OCI-LY7 (cell line): ENCODE data around the gene PLCL1. TPM values are rescaled to one million over a fixed set of nuclear protein-coding genes. Genes with fewer than 3 reads are reported as not detected.

Source experiments
- BruUV-seq: library from RNA; stranded (reverse); fragments of 400-500 nt; replicated peaks from 2 replicates; lab custom pipeline; 2021; lab: Mats Ljungman, UMichigan
- CTCF ChIA-PET: fragments of 300-600 bp; sonication (Branson Sonifier 250); formaldehyde crosslinking; loops from one replicate; lab custom pipeline; 2022; ENCODE audit warnings: antibody characterized with exemption; ENCODE audit not compliant: unreplicated experiment; lab: Charles Lee
- POLR2A ChIA-PET: fragments of 300-600 bp; sonication (Branson Sonifier 250); formaldehyde crosslinking; loops from one replicate; lab custom pipeline; 2022; ENCODE audit warnings: antibody characterized with exemption; lab: Charles Lee
- DNase-seq: peaks from one replicate; pipeline ENCODE4 v3.0.0-alpha.2; 2015; ENCODE audit warnings: low spot score
- H2AFZ ChIP-seq: fragments of 200-600 bp; sonication (generic), shearing (Covaris generic); 2 replicates; pipeline ENCODE4 v1.6.1; 2014; ENCODE audit warnings: mild to moderate bottlenecking, antibody characterized with exemption, low read length, moderate library complexity
- H3K27ac ChIP-seq: fragments of 200-600 bp; sonication (generic); 2 replicates; pipeline ENCODE4 v1.5.1; 2014; ENCODE audit warnings: mixed run types, low read depth, mild to moderate bottlenecking, moderate library complexity, low read length, inconsistent platforms; ENCODE audit not compliant: poor library complexity, severe bottlenecking
- H3K36me3 ChIP-seq: fragments of 200-600 bp; sonication (generic); 2 replicates; pipeline ENCODE4 v1.6.1; 2014; ENCODE audit warnings: mild to moderate bottlenecking, antibody characterized with exemption, low read length, moderate library complexity, mixed read lengths; ENCODE audit not compliant: insufficient read depth
- H3K4me1 ChIP-seq: fragments of 200-600 bp; sonication (generic); 2 replicates; pipeline ENCODE4 v1.5.1; 2014; ENCODE audit warnings: mild to moderate bottlenecking, low read length; ENCODE audit not compliant: insufficient read depth, poor library complexity, severe bottlenecking
- H3K4me2 ChIP-seq: fragments of 200-600 bp; sonication (generic); 2 replicates; pipeline ENCODE4 v1.6.1; 2014; ENCODE audit warnings: mild to moderate bottlenecking, low read length
- H3K4me3 ChIP-seq: fragments of 200-600 bp; sonication (generic); 2 replicates; pipeline ENCODE4 v1.5.1; 2014; ENCODE audit warnings: mild to moderate bottlenecking, low read depth, low read length; ENCODE audit not compliant: poor library complexity, severe bottlenecking
- H3K79me2 ChIP-seq: fragments of 200-600 bp; sonication (generic); 2 replicates; pipeline ENCODE4 v1.6.1; 2016; ENCODE audit warnings: low read depth, mild to moderate bottlenecking, low read length, moderate library complexity, mixed read lengths; ENCODE audit not compliant: insufficient read depth
- H3K9me2 ChIP-seq: fragments of 200-600 bp; sonication (generic); 2 replicates; pipeline ENCODE4 v1.6.1; 2016; ENCODE audit warnings: mild to moderate bottlenecking, low read length, mixed read lengths; ENCODE audit not compliant: insufficient read depth
- H3K9me3 ChIP-seq: fragments of 200-600 bp; sonication (generic); 2 replicates; pipeline ENCODE4 v1.6.1; 2014; ENCODE audit warnings: mild to moderate bottlenecking, mixed run types, low read length, mixed read lengths
- H4K20me1 ChIP-seq: fragments of 200-600 bp; sonication (generic); 2 replicates; pipeline ENCODE4 v1.6.1; 2014; ENCODE audit warnings: mild to moderate bottlenecking, antibody characterized with exemption, low read length, moderate library complexity, mixed read lengths; ENCODE audit not compliant: insufficient read depth
- CTCF ChIP-seq: fragments of 200-600 bp; sonication (generic); conservative IDR thresholded peaks from 2 replicates; pipeline ENCODE4 v1.5.1; 2014; ENCODE audit warnings: mild to moderate bottlenecking, antibody characterized with exemption, low read length, moderate library complexity, mixed read lengths
- EZH2phosphoT487 ChIP-seq: fragments of 200-600 bp; sonication (generic); IDR thresholded peaks from 2 replicates; pipeline ENCODE4 v1.6.1; 2018; ENCODE audit warnings: low read depth, borderline replicate concordance, mild to moderate bottlenecking, mixed run types, antibody characterized with exemption, low read length, moderate library complexity, mixed read lengths
- intact Hi-C: fragments of 100-400 bp; cut with micrococcal nuclease; formaldehyde crosslinking; loops from one replicate; pipeline ENCODE4 v1.10.0; 2022; ENCODE audit not compliant: unreplicated experiment
- total RNA-seq, 2 experiments: library from RNA; depleted of rRNA in 1 of 2; stranded (reverse); fragments of >200 nt in 1 of 2; shearing (Covaris generic) in 1 of 2; gene quantifications; 2 replicates each; pipeline ENCODE4 v1.2.3, GENCODE V29; 2014 to 2022

The PLCL1 gene
- total RNA-seq, 2 experiments from 2014 or later: 0.03 TPM; not detected in 1

DNA sequence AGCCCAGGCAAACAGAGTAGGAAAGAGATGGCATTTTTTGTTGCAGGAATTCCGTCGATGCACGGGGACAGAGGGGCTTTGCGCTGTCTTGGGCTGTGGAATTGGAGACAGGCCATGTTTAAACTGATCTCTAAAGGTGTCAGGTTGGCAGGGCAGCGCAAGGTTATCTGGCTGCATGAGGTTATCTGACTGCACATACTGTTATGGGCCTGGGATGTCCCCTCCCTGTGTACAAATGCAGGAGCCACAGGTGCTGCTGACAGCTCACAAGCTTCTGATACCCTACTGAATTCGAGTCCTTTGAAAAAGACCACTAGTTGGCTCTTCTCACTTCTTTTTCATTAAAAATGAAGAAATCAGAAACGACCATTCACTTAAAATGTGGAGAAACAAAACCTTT, 255.4 kb downstream of the PLCL1 start:
- H3K4me1 ChIP-seq: no peaks in the 10 kb centered on the region
- CTCF ChIA-PET: no interaction called here
- no peaks in the 10 kb centered on the region for H3K9me3 ChIP-seq
- H3K4me3 ChIP-seq: no peak overlapping the region
- POLR2A ChIA-PET: no interaction called here
- no peak for DNase-seq
- H3K27ac ChIP-seq: no peak overlapping the region
- no peaks in the 10 kb centered on the region for H3K79me2 ChIP-seq
- BruUV-seq: no TSS peak
- H3K9me2 ChIP-seq: no peaks in the 10 kb centered on the region
- H3K4me2 ChIP-seq: no peak overlapping the region
- H4K20me1 ChIP-seq: no peaks in the 10 kb centered on the region
- TF ChIP-seq CTCF: no peak
- TF ChIP-seq EZH2phosphoT487: no peak
- no peak overlapping the region for H2AFZ ChIP-seq
- intact Hi-C loops: no loop called here
- no peaks in the 10 kb centered on the region for H3K36me3 ChIP-seq

DNA sequence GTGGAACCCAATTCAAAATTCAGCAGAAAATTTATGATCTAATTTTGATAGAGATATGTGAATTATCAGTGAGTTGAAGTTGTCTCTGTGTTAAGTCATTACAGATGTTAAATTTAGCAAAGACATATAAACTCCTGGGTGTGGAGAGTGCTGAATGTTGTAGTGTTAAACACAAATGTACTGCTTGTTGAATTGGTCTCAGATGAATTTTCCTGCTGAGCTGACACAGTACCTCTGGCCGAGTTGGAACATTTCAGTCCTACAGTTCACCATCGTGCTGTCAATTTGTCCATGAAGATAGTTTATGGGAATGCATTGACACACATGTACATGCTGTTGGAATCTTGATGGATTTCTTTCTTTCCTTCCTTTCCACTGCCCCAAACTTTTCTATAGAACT, 255.9 kb downstream of the PLCL1 start:
- Histone ChIP-seq H3K36me3 (no peaks in the 10 kb centered on the region), H3K27ac (no peak overlapping the region), H3K79me2 (no peaks in the 10 kb centered on the region), H3K9me3 (no peaks in the 10 kb centered on the region), H3K4me1 (no peaks in the 10 kb centered on the region), H3K9me2 (no peaks in the 10 kb centered on the region), H3K4me3 (no peak overlapping the region), H4K20me1 (no peaks in the 10 kb centered on the region), H2AFZ (no peak overlapping the region), H3K4me2 (no peak overlapping the region)
- intact Hi-C loops: no loop called here
- ChIA-PET CTCF (no interaction called here), POLR2A (no interaction called here)
- TF ChIP-seq EZH2phosphoT487 (no peak), CTCF (no peak)
- BruUV-seq: no TSS peak
- DNase-seq: no peak

DNA sequence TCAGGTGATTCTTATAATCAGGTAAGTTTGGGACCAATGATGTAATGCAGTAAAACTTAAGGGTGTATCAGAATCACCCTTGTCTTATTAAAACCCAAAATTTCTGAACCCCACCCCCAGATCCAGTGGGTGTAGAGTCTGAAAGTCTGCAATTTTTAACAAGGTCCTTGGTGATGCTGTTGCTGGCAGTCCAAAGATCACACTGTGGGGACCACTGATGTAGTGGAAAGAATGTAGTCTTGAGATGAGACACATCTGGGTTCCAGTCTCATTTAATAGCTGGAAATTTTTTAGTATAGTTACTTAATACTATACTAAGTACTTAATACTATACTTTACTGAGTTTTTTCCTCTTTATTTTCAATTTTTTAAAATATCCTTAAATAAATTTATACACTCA, 258.4 kb downstream of the PLCL1 start:
- Histone ChIP-seq H3K4me1 (no peaks in the 10 kb centered on the region), H3K4me3 (no peak overlapping the region), H3K9me3 (no peaks in the 10 kb centered on the region), H4K20me1 (no peaks in the 10 kb centered on the region), H3K27ac (no peak overlapping the region), H3K9me2 (no peaks in the 10 kb centered on the region), H2AFZ (no peak overlapping the region), H3K4me2 (no peak overlapping the region), H3K36me3 (no peaks in the 10 kb centered on the region), H3K79me2 (no peaks in the 10 kb centered on the region)
- TF ChIP-seq CTCF (no peak), EZH2phosphoT487 (no peak)
- BruUV-seq: no TSS peak
- intact Hi-C loops: no loop called here
- POLR2A ChIA-PET: interaction anchor here (1.4 kb wide), 1 partner anchor 11 kb away, joined by 5 read pairs; no protein-coding TSS in a partner anchor
- CTCF ChIA-PET: no interaction called here
- no peak for DNase-seq
